Measurements from ENCODE around the gene RCOR1.
"Not testable (repeated sequence)": the region's sequence is repeated elsewhere in the genome, so short reads cannot be mapped to it uniquely, and the experiment has no call there.

The RCOR1 gene

DNA sequence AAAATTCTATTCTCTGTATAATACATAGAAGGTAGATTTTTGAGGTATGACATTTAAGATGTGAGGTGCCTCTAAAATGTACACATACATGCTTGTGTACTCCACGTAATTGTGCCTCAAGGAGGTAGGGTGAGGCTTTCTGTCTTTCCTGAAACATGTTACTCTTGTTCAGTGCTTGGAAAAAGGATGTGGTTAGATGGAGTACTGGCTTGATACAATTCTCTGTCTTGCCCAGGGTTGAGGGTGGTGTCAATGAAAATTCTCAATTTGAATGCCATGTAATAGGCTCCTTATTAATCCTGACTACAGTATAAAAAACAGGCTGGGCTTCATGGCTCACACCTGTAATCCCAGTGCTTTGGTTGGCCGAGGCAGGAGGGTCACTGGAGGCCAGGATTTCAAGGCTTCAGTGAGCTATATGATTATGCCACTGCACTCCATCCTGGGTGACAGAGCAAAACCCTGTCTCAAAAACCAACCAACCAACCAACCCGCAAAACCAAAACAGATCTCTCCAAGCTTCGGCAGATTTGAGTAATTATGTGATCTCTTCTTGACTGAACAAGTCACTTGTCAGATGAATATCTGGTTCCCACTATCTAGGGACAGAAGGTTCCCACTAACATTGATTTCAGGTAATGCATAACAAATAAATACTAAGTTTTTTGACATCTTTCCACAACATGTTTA is 41.6 kb downstream of the RCOR1 start:
- no peak for DNase-seq

GRCh38 chr14:102639611-102640010 is 47.2 kb downstream of the RCOR1 start:
- DNase-seq = not testable (repeated sequence)

DNA sequence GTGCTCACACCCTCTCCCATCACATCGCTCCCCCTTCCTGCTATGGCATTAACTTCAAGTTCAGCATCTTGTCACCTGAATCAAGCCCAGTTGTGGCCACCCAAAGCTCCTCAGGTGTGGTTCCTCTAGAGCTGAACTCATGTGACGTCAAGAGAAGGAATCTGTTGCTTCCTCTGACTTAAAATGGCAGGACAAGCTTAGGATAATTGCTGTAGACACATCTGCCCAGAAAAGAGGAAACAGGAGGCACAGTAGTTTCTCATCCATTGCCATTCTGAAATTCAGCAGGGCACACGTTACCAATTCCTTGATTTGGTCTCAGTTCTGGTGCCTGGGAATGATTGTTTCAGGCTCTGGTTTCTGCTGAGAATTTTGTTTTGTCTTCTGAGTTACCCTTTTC is 52.1 kb downstream of the RCOR1 start:
- DNase-seq = no peak

GRCh38 chr14:102645746-102646440 is 53.4 kb downstream of the RCOR1 start:
- no peak for DNase-seq

DNA sequence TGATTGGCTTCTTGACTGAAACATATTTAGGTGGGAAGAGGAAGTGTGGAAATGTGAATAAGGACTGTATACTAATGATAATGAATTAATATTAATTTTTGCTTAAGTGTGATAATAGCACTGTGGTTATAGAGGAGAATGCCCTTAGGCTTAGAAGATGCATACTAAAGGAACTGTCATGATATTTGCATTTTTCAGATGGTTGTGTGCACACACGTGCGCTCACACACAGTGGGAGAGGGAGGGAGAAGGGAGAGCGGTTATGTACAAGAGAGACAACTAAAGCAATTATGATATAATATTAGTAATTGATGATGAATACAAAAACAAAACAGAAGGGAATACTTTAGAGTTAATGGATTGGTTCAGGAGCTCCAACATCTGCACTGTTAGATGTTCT is 54.2 kb downstream of the RCOR1 start:
- DNase-seq = no peak

- DNase-seq = no peak
Measured at GRCh38 chr14:102652194-102652593, 59.7 kb downstream of the RCOR1 start.

DNA sequence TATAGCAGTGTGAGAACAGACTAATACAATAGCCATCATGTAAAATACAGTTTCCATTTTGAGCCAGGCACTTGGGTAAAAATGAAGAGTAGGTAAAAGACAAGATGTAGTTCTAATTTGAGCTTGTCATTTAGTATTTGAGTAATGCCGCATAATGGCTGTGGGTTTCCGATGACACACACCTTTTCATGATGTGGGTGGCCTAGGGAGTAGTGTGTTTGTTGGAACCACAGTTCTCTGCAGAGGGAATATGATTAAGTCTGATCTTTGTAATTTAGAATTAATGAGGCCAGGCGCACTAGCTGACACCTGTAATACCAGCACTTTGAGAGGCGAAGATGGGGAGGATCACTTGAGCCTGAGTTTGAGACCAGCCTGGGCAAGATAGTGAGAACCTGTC is 61.8 kb downstream of the RCOR1 start:
- no peak for DNase-seq

DNA sequence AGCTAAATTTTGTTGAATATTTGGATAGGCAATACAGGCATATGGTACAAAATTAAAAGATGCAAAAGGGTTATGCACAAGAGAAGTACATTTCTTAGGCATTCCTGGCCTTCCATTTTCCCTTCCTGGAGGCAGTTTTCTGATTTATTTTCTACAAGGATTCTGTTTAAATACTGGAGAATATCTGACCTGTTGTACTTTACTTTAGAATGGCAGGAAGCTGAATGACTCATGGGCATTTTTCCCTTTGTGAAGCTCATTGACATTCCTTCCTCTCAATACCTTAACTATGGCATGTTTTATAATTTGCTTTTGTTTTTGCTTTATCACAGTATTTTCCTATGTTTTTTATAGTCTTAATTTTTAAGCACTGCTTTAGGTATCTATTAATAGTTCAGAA is 62.7 kb downstream of the RCOR1 start:
- no peak for DNase-seq

GRCh38 chr14:102659797-102660196 is 67.3 kb downstream of the RCOR1 start:
- no peak for DNase-seq

GRCh38 chr14:102661614-102662013 is 69.2 kb downstream of the RCOR1 start:
- no peak for DNase-seq

DNA sequence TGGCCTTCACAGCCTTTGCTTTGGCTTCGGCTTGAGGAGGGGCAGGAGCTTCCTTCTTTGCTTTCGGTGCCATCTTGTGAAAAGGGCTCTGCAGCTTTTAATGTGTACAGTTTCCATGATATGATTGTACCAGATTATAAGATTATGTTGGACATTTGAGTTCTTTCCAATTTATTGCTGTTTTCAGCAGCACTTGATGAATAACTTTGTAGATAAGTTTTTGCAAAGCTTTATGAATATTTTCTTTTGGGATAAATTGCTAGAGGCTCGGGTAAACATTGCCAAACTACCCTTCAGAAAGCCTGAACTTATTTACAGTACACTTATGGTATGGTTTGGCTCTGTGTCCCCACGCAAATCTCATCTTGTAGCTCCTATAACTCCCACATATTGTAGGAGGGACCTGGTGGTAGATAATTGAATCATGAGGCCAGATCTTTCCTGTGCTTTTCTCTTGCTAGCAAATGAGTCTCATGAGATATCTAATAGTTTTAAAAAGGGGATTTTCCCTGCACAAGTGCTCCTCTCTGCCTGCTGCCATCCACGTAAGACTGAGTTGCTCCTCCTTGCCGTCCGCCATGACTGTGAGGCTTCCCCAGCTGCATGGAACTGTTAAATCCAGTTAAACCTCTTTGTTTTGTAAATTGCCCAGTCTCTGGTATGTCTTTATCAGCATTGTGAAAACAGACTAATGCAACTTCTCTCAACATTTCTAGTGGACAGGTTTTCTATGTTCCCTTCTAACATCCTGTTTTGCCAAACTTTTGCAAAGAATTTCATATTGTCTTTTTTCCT is 70.4 kb downstream of the RCOR1 start:
- DNase-seq = no peak

- DNase-seq = no peak
Measured at GRCh38 chr14:102663440-102663839, 71.0 kb downstream of the RCOR1 start.

DNA sequence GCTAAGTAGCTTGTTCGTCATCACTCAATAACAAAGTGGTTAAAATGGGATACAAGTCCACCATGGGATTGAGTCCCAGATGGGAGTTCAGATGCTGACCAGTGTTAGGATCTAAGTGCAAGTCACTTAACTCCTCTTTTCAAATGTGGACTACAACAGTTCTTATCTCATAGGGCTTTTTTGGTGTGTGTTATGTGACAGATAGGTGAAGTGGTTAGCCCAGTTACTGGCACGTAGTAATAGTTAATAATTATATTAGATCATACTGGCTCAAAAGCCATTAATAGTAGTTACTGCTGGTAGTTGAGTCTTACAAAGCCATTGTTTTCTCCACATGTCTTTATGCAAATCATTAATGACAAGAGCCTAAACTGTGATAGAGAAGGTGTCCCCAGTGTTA is 73.2 kb downstream of the RCOR1 start:
- no peak for DNase-seq

- DNase-seq = no peak
Measured at GRCh38 chr14:102666635-102667034, 74.2 kb downstream of the RCOR1 start.

GRCh38 chr14:102667703-102668102 is 75.3 kb downstream of the RCOR1 start:
- DNase-seq = no peak

DNA sequence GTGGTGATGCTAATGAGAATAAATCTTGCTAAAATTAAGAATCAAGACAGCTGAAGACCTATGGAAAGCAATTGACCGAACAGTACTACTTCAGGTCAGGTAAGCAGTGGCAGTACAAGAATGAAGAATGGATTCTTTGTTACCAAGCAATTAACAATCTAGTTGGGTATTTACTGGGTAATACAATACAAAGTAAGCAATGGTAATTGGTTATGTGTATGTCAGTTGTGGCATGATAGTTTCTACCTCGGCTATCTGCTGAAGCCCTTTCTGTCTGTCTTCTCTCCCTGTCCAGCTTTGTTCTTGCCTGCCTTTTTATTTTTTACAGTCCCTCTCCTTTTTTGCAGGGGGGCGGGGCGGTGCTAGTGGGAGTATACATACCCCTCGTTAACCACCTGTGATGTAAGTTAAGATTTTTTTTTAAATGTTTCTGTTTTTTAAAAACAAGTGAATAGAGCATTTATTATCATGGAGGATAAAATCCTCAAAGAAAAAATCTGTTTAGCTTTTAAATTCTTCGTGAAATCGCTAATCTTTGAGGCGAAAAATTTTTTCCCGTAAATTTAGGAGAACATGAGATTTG is 75.9 kb downstream of the RCOR1 start:
- no peak for DNase-seq

GRCh38 chr14:102671410-102671809 is 79.0 kb downstream of the RCOR1 start:
- no peak for DNase-seq

DNA sequence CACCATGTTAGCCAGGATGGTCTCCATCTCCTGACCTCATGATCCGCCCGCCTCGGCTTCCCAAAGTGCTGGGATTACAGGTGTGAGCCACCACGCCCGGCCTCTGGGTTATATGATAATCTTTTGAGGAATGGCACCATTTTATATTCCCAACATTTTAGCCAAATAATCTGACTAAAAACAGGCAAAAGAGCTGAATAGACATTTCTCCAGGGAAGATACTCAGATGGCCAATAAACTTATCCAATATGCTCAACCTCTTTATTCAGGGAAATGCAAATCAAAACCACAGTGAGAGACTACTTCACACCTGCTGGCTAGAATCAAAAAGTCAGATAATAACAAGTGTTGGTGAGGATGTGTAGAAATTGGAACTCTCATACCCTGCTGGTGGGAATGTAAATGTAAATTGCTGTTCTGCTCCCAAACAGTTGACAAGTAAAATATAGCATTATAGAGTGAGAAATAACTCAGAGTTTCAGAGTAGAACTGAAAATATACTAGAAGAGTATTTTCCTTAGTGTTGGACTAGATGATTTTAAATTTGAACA is 80.0 kb downstream of the RCOR1 start:
- DNase-seq = no peak

DNA sequence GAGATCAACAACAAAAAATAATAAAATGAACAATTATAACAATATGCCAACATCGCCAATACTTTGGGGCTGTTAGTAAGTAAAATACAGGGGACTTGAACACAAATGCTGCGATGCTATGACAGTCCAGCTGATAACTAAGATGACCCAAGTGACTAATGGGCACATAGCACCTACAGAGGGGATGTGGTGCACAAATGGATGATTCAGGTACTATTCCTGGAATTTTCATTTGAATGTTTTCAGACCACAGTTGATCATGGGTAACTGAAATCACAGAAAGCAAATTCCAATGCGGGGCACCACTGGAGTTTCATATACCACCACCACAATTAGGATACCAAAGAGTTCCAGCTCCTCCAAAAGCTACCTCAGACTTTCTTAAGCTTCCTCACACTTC is 82.9 kb downstream of the RCOR1 start:
- DNase-seq = no peak

- no peak for DNase-seq
Measured at GRCh38 chr14:102678394-102678793, 85.9 kb downstream of the RCOR1 start.

- DNase-seq = no peak
Measured at GRCh38 chr14:102683399-102684297, 91.2 kb downstream of the RCOR1 start.

DNA sequence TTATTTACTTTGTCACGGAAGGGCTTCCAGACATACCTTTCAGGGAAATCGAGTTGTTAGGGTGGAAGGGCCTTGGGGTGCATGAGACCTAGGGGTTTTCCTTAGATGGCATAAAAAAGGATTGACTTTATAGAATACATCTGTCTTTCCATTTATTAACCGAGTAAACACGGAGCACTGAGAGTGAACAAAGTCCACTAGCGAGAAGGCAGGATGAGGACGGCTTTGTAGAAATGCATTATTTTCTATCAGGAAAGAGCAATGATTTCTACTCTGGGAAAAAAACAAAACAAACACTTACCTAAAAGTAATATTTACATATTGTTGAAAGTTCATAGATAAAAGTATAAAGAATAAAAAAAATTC is 91.8 kb downstream of the RCOR1 start:
- no peak for DNase-seq
